Measurements from ENCODE around the gene BIN2. TPM values are rescaled to one million over a fixed set of nuclear protein-coding genes. Genes with fewer than 3 reads are reported as not detected.

Gene BIN2
- total and polyA plus RNA-seq, 9 of the 15 experiments (the other 6 are each of a cell fraction or from before 2014, with no cell fraction given): 0.04 to 0.39 (median 0.25) TPM; not detected in 1

DNA sequence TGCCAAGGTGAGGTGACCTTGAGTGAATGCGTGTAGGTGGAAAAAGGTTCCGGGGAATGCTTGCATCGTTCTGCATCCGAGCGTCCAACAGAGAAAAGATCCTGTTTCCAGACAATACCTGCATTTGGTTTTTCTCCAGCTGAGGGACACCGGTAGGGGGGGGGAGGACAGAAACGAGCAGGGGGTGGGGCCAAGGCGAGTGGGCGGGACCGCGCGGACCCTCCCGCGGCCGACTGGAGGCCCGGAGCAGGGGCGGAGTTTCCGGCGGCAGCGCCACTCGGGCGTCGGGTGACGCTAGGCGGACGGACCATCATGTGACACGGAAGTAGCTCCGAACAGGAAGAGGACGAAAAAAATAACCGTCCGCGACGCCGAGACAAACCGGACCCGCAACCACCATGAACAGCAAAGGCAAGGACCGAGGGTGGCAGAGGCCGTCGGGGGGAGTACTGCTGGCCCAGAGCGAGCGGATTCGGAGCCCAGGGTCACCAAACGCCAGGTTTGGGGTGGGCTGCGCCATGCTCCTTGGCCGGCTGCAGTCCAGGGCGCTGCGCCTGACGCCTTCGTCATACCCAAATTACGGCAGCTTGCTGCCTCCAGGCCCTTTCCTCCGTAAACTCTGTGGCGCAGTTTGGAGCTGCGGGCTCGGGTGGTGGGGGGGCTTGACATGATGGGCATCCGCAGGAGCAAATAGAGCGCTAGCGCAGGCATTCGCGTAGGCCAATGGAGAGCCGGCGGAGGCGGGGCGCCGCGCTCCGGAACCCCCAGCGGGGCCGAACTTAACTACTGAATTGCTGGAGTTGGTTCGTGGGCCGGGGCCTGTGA is 85.3 kb downstream of the BIN2 start, which contains the start of gene DAZAP2:
Gene DAZAP2, plus strand, starts transcription at position 317 of the 825 bp plus-strand sequence. Its CDS starts 82 bp downstream, at position 399.
- H3K4me2 ChIP-seq (ENCODE audit: insufficient read depth, low read length): peak within 1 kb of the TSS; percentile 98
- 1% methylated on average over 50 of the region's 70 CpGs for WGBS (ENCODE audit: insufficient coverage, low coverage, missing lambda C conversion rate)
- no peaks in the 10 kb centered on the region for H3K27me3 ChIP-seq (ENCODE audit: control insufficient read depth in 2 of 2, insufficient read depth in 2 of 2, low read length in 2 of 2)
- peak within 1 kb of the TSS; percentile 100 for H3K9ac ChIP-seq (ENCODE audit: insufficient read depth in 1 of 2, low read depth in 2 of 2, low read length in 2 of 2)
- H3K9me1 ChIP-seq (ENCODE audit: control insufficient read depth, insufficient read depth, low read length): no peaks in the 10 kb centered on the region
- in situ Hi-C loops (cut with MboI) (no loop called here), intact Hi-C loops (cut with micrococcal nuclease) (loop anchor here (2.0 kb wide), 1 partner anchor 20 kb away; the partner anchor contains the start of gene POU6F1)
- BruUV-seq (replicated peaks): TSS peak; percentile 45
- ATAC-seq (peak; percentile 98), DNase-seq (ENCODE audit: extremely low read depth in 1 of 4, low spot score in 3 of 4) (peak; percentile 96 to 99 (median 98)), FAIRE-seq (peak; percentile 91)
- CTCF ChIA-PET (ENCODE audit: low intra/inter-chr PET ratio): no interaction called here
- POLR2A ChIA-PET: interaction anchor here (0.5 to 4.6 kb wide), 23 partner anchors 10 to 1872 kb away, joined by 3 to 37 read pairs (median 4); partner anchors contain the start of genes CSRNP2, POU6F1, SLC11A2 and TFCP2
- H3K4me1 ChIP-seq (replicated peaks in 1 of 2; ENCODE audit: control insufficient read depth in 2 of 2, insufficient read depth in 2 of 2, low read length in 2 of 2): peaks cover 4 to 22% of the 10 kb centered on the region in 2 experiments; a peak in 4 of 5 replicates
- peak within 1 kb of the TSS; percentile 95 for H2AFZ ChIP-seq (ENCODE audit: low read depth, low read length)
- peaks cover 27% of the 10 kb centered on the region for H3K79me2 ChIP-seq (ENCODE audit: control insufficient read depth, insufficient read depth, low read length)
- H3K27ac ChIP-seq (ENCODE audit: extremely low read depth, low read depth, low read length): peak within 1 kb of the TSS; percentile 100
- peak within 1 kb of the TSS; percentile 93 for H3K4me3 ChIP-seq
- H4K20me1 ChIP-seq (replicated peaks; ENCODE audit: control insufficient read depth, insufficient read depth, low read length): no peaks in the 10 kb centered on the region; the same call in 1 of the 2 replicates
- H3K36me3 ChIP-seq (ENCODE audit: control insufficient read depth, insufficient read depth, low read length): peaks cover 40% of the 10 kb centered on the region
- no peaks in the 10 kb centered on the region for H3K9me3 ChIP-seq (replicated peaks; ENCODE audit: control insufficient read depth, insufficient read depth, low read depth, low read length)
- TF ChIP-seq, protein P1, sequence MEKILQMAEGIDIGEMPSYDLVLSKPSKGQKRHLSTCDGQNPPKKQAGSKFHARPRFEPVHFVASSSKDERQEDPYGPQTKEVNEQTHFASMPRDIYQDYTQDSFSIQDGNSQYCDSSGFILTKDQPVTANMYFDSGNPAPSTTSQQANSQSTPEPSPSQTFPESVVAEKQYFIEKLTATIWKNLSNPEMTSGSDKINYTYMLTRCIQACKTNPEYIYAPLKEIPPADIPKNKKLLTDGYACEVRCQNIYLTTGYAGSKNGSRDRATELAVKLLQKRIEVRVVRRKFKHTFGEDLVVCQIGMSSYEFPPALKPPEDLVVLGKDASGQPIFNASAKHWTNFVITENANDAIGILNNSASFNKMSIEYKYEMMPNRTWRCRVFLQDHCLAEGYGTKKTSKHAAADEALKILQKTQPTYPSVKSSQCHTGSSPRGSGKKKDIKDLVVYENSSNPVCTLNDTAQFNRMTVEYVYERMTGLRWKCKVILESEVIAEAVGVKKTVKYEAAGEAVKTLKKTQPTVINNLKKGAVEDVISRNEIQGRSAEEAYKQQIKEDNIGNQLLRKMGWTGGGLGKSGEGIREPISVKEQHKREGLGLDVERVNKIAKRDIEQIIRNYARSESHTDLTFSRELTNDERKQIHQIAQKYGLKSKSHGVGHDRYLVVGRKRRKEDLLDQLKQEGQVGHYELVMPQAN (IDR thresholded peaks at IDR 0.05; ENCODE audit: borderline replicate concordance): peak; percentile 95
- TF ChIP-seq ZNF77 (CRISPR knock-in tag; IDR thresholded peaks at IDR 0.05) (no peak), RNF2 (IDR thresholded peaks at IDR 0.05) (no peak; the same call in 1 of the 2 replicates), ZEB2 (IDR thresholded peaks at IDR 0.05) (0 out of 2 replicates have a peak, but pooled peaks have one; percentile 7), THRAP3 (IDR thresholded peaks at IDR 0.05; ENCODE audit: borderline replicate concordance) (no peak), BRD9 (IDR thresholded peaks at IDR 0.05; ENCODE audit: low read depth, partially characterized antibody) (no peak), TAF7 (tag; IDR thresholded peaks at IDR 0.05) (peak; percentile 93), BRF1 (IDR thresholded peaks at IDR 0.05; ENCODE audit: borderline replicate concordance, extremely low read depth, insufficient read length) (no peak)
- TF ChIP-seq, protein P2, sequence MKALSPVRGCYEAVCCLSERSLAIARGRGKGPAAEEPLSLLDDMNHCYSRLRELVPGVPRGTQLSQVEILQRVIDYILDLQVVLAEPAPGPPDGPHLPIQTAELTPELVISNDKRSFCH (CRISPR knock-in tag; IDR thresholded peaks at IDR 0.05): no peak
- TF ChIP-seq, protein P2 (tag; IDR thresholded peaks at IDR 0.05): 0 out of 2 replicates have a peak, but pooled peaks have one; percentile 25
- TF ChIP-seq, protein P3, sequence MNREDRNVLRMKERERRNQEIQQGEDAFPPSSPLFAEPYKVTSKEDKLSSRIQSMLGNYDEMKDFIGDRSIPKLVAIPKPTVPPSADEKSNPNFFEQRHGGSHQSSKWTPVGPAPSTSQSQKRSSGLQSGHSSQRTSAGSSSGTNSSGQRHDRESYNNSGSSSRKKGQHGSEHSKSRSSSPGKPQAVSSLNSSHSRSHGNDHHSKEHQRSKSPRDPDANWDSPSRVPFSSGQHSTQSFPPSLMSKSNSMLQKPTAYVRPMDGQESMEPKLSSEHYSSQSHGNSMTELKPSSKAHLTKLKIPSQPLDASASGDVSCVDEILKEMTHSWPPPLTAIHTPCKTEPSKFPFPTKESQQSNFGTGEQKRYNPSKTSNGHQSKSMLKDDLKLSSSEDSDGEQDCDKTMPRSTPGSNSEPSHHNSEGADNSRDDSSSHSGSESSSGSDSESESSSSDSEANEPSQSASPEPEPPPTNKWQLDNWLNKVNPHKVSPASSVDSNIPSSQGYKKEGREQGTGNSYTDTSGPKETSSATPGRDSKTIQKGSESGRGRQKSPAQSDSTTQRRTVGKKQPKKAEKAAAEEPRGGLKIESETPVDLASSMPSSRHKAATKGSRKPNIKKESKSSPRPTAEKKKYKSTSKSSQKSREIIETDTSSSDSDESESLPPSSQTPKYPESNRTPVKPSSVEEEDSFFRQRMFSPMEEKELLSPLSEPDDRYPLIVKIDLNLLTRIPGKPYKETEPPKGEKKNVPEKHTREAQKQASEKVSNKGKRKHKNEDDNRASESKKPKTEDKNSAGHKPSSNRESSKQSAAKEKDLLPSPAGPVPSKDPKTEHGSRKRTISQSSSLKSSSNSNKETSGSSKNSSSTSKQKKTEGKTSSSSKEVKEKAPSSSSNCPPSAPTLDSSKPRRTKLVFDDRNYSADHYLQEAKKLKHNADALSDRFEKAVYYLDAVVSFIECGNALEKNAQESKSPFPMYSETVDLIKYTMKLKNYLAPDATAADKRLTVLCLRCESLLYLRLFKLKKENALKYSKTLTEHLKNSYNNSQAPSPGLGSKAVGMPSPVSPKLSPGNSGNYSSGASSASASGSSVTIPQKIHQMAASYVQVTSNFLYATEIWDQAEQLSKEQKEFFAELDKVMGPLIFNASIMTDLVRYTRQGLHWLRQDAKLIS (CRISPR knock-in tag; IDR thresholded peaks at IDR 0.05): peak; percentile 83
- TF ChIP-seq, protein P4, sequence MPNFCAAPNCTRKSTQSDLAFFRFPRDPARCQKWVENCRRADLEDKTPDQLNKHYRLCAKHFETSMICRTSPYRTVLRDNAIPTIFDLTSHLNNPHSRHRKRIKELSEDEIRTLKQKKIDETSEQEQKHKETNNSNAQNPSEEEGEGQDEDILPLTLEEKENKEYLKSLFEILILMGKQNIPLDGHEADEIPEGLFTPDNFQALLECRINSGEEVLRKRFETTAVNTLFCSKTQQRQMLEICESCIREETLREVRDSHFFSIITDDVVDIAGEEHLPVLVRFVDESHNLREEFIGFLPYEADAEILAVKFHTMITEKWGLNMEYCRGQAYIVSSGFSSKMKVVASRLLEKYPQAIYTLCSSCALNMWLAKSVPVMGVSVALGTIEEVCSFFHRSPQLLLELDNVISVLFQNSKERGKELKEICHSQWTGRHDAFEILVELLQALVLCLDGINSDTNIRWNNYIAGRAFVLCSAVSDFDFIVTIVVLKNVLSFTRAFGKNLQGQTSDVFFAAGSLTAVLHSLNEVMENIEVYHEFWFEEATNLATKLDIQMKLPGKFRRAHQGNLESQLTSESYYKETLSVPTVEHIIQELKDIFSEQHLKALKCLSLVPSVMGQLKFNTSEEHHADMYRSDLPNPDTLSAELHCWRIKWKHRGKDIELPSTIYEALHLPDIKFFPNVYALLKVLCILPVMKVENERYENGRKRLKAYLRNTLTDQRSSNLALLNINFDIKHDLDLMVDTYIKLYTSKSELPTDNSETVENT (CRISPR knock-in tag; IDR thresholded peaks at IDR 0.05): peak; percentile 29; the same call in 1 of the 2 replicates

All from K562 (cell line).